ENCODE results near the gene CNTNAP4. TPM values are rescaled to one million over a fixed set of nuclear protein-coding genes. Genes with fewer than 3 reads are reported as not detected.

CNTNAP4 gene
- total and polyA plus RNA-seq, 4 donors: 0.06 to 0.09 TPM; not detected in 2

- Histone ChIP-seq H3K9me3 (ENCODE audit: control insufficient read depth in 4 of 4, low read length in 3 of 4) (no peaks in the 10 kb centered on the region), H3K36me3 (ENCODE audit: control insufficient read depth in 4 of 4, insufficient read depth in 3 of 4, low read depth in 1 of 4, low read length in 3 of 4) (no peaks in the 10 kb centered on the region), H3K9ac (ENCODE audit: low read depth in 1 of 2, low read length in 2 of 2) (no peak overlapping the region), H3K4me1 (ENCODE audit: control insufficient read depth in 4 of 4, insufficient read depth in 4 of 4, low read length in 3 of 4) (no peaks in the 10 kb centered on the region), H3K27ac (ENCODE audit: low read depth in 1 of 2, low read length in 2 of 2) (no peak overlapping the region), H3K27me3 (ENCODE audit: control insufficient read depth in 4 of 4, insufficient read depth in 4 of 4, low read length in 3 of 4) (no peaks in the 10 kb centered on the region), H3K4me3 (ENCODE audit: low read depth in 1 of 3, low read length in 3 of 3) (no peak overlapping the region)
- WGBS: 77% methylated on average over 4 of the region's 4 CpGs
- TF ChIP-seq TAF1 (conservative IDR thresholded peaks at IDR 0.05) (no peak), ZBTB33 (IDR thresholded peaks at IDR 0.05) (no peak), SP1 (IDR thresholded peaks at IDR 0.05) (no peak), FOXA1 (IDR thresholded peaks at IDR 0.05) (no peak), CTCF (IDR thresholded peaks at IDR 0.05; ENCODE audit: low read depth, low read length, missing input control) (no peak), NR2F2 (IDR thresholded peaks at IDR 0.05) (no peak), HNF4A (conservative IDR thresholded peaks at IDR 0.05) (no peak), REST (IDR thresholded peaks at IDR 0.05) (no peak), YY1 (IDR thresholded peaks at IDR 0.05) (no peak), RXRA (IDR thresholded peaks at IDR 0.05) (no peak), GABPA (IDR thresholded peaks at IDR 0.05 in 1 of 2, conservative IDR thresholded peaks at IDR 0.05 in 1 of 2) (no peak), FOXA2 (IDR thresholded peaks at IDR 0.05) (no peak), RAD21 (IDR thresholded peaks at IDR 0.05) (no peak), HNF4G (IDR thresholded peaks at IDR 0.05) (no peak), EGR1 (IDR thresholded peaks at IDR 0.05; ENCODE audit: low read depth in 2 of 2) (no peak), MAX (IDR thresholded peaks at IDR 0.05) (no peak)
- TF ChIP-seq, protein P1, sequence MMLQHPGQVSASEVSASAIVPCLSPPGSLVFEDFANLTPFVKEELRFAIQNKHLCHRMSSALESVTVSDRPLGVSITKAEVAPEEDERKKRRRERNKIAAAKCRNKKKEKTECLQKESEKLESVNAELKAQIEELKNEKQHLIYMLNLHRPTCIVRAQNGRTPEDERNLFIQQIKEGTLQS (IDR thresholded peaks at IDR 0.05): no peak
- DNase-seq (ENCODE audit: low spot score): no peak
Measured at GRCh38 chr16:76478105-76478504, 200.9 kb downstream of the CNTNAP4 start.

Measured in liver (tissue), 9 donors.